BLaER1 (cell line): Measurements from ENCODE around the gene BAIAP3.

Source experiments
- H3K27ac ChIP-seq: shearing (Covaris generic); formaldehyde crosslinking; 2 replicates; pipeline ENCODE4 v1.8.1; 2022
- H3K27me3 ChIP-seq: shearing (Covaris generic); formaldehyde crosslinking; 2 replicates; pipeline ENCODE4 v1.8.1; 2022
- H3K36me3 ChIP-seq: shearing (Covaris generic); formaldehyde crosslinking; 2 replicates; pipeline ENCODE4 v1.8.1; 2022
- H3K4me1 ChIP-seq: shearing (Covaris generic); formaldehyde crosslinking; 2 replicates; pipeline ENCODE4 v1.8.1; 2022
- H3K4me2 ChIP-seq: shearing (Covaris generic); formaldehyde crosslinking; 2 replicates; pipeline ENCODE4 v1.8.1; 2022
- H3K4me3 ChIP-seq: shearing (Covaris generic); formaldehyde crosslinking; 2 replicates; pipeline ENCODE4 v1.8.1; 2022
- H3K9ac ChIP-seq: shearing (Covaris generic); formaldehyde crosslinking; 2 replicates; pipeline ENCODE4 v1.8.1; 2022
- H3K9me3 ChIP-seq: shearing (Covaris generic); formaldehyde crosslinking; 2 replicates; pipeline ENCODE4 v1.8.1; 2022
- H4K20me1 ChIP-seq: shearing (Covaris generic); formaldehyde crosslinking; 2 replicates; pipeline ENCODE4 v1.8.1; 2022
- Cebpa-rat ChIP-seq: shearing (Covaris generic); IDR thresholded peaks from 2 replicates; pipeline ENCODE4 v1.8.1; 2022

Gene BAIAP3

DNA sequence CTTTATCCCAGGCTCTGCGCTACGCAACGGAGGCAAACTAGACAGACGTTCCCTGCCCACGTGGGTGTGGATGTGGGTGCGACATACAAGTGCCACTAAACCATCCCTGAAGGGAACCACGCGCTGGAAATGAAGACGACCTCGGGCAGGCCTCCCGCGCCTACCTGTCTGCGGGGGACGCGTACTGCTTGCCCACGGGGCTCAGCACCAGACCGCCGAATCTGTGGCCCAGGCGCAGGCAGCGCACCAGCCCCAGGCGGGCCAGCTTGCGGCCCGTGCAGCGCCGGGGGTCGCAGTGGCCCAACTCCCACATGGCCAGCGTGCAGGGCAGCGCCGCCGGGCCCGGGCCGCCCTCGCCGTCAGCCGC is 17.8 kb downstream of the BAIAP3 start:
- Histone ChIP-seq H4K20me1 (peaks cover 45% of the 10 kb centered on the region), H3K4me2 (peak overlapping the region; percentile 99), H3K4me1 (peaks cover 32% of the 10 kb centered on the region), H3K9ac (peak overlapping the region; percentile 79), H3K36me3 (peaks cover 36% of the 10 kb centered on the region), H3K9me3 (no peaks in the 10 kb centered on the region), H3K4me3 (peak overlapping the region; percentile 89), H3K27ac (peak overlapping the region; percentile 68), H3K27me3 (no peaks in the 10 kb centered on the region)
- TF ChIP-seq Cebpa-rat: no peak

DNA sequence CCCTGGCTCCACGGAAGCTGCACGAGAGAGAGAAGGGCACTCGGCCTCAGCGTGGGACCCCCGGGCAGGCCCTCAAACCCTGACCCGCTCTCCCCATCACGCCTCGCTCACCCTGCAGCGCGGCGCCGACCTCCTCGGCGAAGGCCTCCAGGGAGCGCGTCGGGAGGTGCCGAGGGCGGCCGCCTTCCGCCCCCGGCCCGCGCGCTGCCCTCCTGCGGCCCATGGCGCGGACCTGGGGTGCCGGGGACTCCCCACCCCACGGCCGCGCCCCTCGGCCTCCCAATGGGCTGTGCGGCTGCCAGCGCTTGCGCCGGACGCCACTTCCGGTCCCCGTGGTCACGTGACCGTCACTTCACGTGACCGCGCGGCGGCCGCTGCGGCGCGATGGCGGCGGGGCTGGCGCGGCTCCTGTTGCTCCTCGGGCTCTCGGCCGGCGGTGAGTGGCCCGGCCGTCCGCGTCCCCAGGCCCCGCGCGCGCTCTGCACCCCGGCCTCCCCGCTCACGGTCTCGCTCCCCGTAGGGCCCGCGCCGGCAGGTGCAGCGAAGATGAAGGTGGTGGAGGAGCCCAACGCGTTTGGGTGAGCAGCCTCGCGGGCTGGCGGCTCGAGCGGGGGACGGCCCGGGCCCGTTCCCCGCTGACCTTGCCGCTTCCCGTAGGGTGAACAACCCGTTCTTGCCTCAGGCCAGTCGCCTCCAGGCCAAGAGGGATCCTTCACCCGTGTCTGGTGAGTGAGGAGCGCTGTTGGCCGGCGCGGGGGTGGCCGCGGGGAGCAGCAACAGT is 18.3 kb downstream of the BAIAP3 start, which contains the start of the genes GNPTG and TSR3:
Gene GNPTG (plus strand): TSS at position 350 of the 781 bp plus-strand sequence. CDS start 35 bp downstream, at position 385.
Gene TSR3 (minus strand): TSS at position 297 of the 781 bp plus-strand sequence. CDS start 74 bp downstream, at position 223.
- Histone ChIP-seq H3K9ac (peak within 1 kb of the TSS; percentile 79), H3K27me3 (no peaks in the 10 kb centered on the region), H4K20me1 (peaks cover 51% of the 10 kb centered on the region), H3K27ac (peak within 1 kb of the TSS; percentile 68), H3K4me1 (peaks cover 32% of the 10 kb centered on the region), H3K9me3 (no peaks in the 10 kb centered on the region), H3K36me3 (peaks cover 36% of the 10 kb centered on the region), H3K4me3 (peak within 1 kb of the TSS; percentile 89), H3K4me2 (peak within 1 kb of the TSS; percentile 99)
- TF ChIP-seq Cebpa-rat: no peak

DNA sequence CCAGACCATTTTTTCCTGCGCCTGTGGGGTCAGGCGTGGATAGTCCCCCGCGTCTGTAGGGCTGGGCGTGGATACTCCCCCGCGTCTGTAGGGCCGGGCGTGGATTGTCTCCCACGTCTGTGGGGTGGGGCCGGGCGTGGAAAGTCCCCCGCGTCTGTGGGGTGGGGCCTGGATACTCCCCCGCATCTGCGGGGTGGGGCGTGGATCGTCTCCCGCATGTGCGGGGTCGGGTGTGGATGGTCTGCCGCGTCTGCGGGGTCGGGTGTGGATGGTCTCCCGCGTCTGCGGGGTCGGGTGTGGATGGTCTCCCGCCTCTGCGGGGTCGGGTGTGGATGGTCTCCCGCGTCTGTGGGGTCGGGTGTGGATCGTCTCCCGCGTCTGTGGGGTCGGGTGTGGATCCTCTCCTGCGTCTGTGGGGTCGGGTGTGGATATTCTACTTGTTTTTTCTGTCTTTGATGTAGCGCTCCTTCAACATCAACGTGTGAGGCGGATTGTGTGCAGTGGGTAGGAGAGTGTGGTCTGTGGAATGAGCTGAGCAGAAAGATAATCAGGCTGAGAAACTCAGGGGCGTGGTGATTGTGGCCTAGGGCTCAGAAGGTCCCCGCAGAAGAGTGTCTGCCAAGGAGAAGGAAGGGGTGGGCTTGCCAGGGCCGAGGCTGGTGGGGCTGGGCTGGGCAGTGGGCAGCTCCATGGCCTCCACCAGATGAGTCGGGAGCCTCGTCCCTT is 21.5 kb downstream of the BAIAP3 start:
- H4K20me1 ChIP-seq: peaks cover 83% of the 10 kb centered on the region
- TF ChIP-seq Cebpa-rat: no peak

DNA sequence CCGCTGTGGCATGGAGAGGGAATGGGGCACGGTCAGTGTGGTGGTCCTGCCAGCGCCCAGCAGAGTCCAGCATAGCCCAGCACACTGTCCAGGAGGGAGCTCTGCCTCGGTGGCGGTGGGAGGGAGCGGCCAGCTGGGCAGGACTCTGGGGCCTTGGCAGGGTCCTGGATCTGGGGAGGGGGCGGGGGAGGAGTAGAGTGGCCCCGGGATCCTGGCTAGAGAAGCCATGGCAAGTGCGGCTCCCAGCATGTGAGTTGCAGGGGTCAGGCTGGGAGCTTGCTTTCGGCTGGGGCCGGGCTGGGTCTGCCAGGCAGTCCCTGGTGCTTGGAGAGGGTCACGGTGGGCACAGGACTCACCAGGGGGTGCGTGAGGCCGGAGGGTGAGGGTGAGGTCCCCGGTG is 22.1 kb downstream of the BAIAP3 start:
- Histone ChIP-seq H3K4me2 (no peak overlapping the region), H3K9ac (no peak overlapping the region), H3K27me3 (no peaks in the 10 kb centered on the region), H4K20me1 (peaks cover 86% of the 10 kb centered on the region), H3K4me1 (peaks cover 24% of the 10 kb centered on the region), H3K9me3 (no peaks in the 10 kb centered on the region), H3K36me3 (peaks cover 32% of the 10 kb centered on the region), H3K4me3 (no peak overlapping the region), H3K27ac (no peak overlapping the region)
- no peak for TF ChIP-seq Cebpa-rat

More for the DNA sequence above, 21.5 kb downstream of the BAIAP3 start:
- Histone ChIP-seq H3K27ac (no peak overlapping the region), H3K4me2 (no peak overlapping the region), H3K4me1 (peaks cover 30% of the 10 kb centered on the region), H3K36me3 (peaks cover 32% of the 10 kb centered on the region), H3K27me3 (no peaks in the 10 kb centered on the region), H3K9me3 (no peaks in the 10 kb centered on the region), H3K4me3 (no peak overlapping the region), H3K9ac (no peak overlapping the region)

DNA sequence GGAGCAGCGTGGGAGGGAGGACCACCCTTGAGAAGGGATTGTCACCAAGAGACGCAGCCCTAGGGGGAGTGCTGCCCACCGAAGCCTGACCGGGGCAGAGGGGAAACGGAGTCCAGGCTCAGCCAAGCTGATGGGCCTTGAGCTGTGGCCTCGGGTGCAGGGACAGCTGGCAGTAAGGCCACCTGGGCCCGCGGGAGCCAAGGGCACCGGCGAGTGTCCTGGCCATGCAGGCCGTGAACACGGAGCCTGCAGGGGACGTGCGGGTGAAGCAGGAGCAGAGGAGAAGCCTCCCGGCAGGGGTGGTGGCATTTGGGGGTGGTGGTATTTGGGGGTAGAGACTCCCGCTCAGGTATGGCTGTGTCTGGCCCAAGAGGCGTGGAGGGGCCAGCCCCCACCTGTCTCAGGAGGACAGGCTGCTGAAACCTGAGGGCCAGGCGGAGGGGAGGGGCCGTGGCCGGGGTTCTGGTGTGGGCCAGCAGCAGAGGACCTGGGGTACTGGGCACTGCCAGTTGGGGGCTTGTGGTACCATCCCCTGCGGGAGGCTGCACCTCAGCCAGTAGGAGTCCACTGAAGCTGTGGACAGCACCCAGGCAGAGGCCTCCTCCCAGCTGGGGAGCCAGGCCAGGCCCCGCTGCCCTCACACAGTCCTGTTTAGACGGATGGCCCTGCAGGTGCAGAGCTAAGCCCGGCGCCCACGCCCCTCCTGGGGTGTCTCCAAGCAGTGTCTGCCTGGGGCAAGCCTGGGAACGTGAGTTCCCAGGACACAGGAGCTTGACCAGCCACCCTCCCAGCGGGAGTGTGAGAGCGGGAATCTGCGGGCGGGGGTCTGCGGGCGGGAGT is 22.8 kb downstream of the BAIAP3 start:
- H3K4me3 ChIP-seq: no peak overlapping the region
- H3K4me2 ChIP-seq: no peak overlapping the region
- peaks cover 83% of the 10 kb centered on the region for H4K20me1 ChIP-seq
- TF ChIP-seq Cebpa-rat: no peak
- H3K4me1 ChIP-seq: peaks cover 17% of the 10 kb centered on the region
- H3K9ac ChIP-seq: no peak overlapping the region
- H3K36me3 ChIP-seq: peaks cover 39% of the 10 kb centered on the region
- no peaks in the 10 kb centered on the region for H3K9me3 ChIP-seq
- no peaks in the 10 kb centered on the region for H3K27me3 ChIP-seq
- H3K27ac ChIP-seq: no peak overlapping the region

DNA sequence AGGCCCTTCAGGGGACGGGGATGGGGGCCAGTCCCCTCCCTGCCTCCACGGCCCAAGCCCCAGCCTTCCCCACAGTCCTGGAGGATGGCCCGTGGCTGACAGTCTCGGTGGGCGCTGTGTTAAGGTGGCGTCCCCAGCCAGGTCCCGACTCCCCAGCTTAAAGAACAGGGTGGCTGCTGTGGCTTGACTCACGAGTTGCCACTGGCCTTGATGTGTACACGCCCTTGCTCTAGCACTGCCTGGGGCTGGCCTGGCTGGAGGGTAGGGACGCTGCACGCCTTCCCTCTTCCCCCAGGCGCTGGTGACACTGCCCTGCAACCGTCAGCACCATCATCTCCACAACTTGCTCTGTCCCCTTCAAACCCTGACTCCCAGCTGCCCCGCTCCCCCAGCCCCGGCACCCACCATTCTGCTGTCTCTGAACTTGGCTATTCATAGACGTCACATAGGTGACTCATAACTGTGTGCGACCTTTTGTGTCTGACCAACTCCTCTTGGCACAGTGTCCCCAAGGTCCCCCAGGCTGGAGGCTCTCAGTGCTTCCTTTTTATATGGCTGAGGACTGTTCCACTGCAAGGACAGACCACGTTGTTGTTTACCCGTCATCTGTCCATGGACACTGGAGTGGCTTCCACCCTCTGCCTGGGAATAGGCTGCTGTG is 24.6 kb downstream of the BAIAP3 start:
- Histone ChIP-seq H3K4me3 (no peak overlapping the region), H3K9me3 (no peaks in the 10 kb centered on the region), H3K27ac (no peak overlapping the region), H3K4me1 (peaks cover 8% of the 10 kb centered on the region), H3K36me3 (peaks cover 57% of the 10 kb centered on the region), H3K27me3 (no peaks in the 10 kb centered on the region), H4K20me1 (peaks cover 87% of the 10 kb centered on the region), H3K9ac (no peak overlapping the region), H3K4me2 (no peak overlapping the region)
- TF ChIP-seq Cebpa-rat: no peak

DNA sequence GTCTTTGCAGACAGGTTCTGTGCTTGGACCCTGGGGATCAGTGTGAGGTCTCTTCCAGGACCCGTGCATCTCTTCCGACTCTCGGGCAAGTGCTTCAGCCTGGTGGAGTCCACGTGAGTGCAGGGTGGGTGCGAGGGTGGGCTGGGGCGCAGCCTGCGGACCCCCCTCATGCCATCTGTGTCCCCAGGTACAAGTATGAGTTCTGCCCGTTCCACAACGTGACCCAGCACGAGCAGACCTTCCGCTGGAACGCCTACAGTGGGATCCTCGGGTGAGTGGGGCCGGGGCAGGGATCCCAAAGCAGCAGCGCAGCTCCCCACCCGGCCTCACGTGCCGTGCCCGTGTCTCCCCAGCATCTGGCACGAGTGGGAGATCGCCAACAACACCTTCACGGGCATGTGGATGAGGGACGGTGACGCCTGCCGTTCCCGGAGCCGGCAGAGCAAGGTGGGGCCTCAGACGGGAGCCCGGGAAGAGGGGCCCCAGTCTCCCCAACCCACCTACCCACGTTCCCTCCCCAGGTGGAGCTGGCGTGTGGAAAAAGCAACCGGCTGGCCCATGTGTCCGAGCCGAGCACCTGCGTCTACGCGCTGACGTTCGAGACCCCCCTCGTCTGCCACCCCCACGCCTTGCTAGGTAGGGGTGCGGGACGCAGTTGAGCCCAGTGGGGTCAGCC is 28.4 kb downstream of the BAIAP3 start:
- Histone ChIP-seq H4K20me1 (peaks cover 94% of the 10 kb centered on the region), H3K36me3 (peaks cover 92% of the 10 kb centered on the region), H3K27me3 (no peaks in the 10 kb centered on the region), H3K4me3 (no peak overlapping the region), H3K9me3 (no peaks in the 10 kb centered on the region), H3K4me2 (no peak overlapping the region), H3K27ac (no peak overlapping the region), H3K4me1 (0 out of 2 replicates have a peak, but pooled peaks cover 10% of the 10 kb centered on the region), H3K9ac (no peak overlapping the region)
- TF ChIP-seq Cebpa-rat: no peak

DNA sequence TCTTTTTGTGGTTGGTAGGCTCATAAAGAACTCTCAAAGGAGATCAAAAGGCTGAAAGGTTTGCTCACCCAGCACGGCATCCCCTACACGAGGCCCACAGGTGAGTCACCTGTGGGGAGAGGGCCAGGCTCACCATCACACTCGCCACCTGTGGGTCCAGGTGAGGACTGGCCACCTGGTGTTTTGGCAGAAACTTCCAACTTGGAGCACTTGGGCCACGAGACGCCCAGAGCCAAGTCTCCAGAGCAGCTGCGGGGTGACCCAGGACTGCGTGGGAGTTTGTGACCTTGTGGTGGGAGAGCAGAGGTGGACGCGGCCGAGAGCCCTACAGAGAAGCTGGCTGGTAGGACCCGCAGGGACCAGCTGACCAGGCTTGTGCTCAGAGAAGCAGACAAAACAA is 29.4 kb downstream of the BAIAP3 start:
- Histone ChIP-seq H3K27me3 (no peaks in the 10 kb centered on the region), H4K20me1 (peaks cover 87% of the 10 kb centered on the region), H3K27ac (no peak overlapping the region), H3K9me3 (no peaks in the 10 kb centered on the region), H3K9ac (no peak overlapping the region), H3K36me3 (peaks cover 96% of the 10 kb centered on the region), H3K4me1 (0 out of 2 replicates have a peak, but pooled peaks cover 12% of the 10 kb centered on the region), H3K4me2 (no peak overlapping the region), H3K4me3 (no peak overlapping the region)
- no peak for TF ChIP-seq Cebpa-rat
